Adrenal gland (tissue), 12 donors: ENCODE measurements around the gene DLG5. TPM values are rescaled to one million over a fixed set of nuclear protein-coding genes. Genes with fewer than 3 reads are reported as not detected.
A peak's percentile ranks its signal among the peaks of the same experiment; 100 is the strongest.

Experiments
- DNase-seq, 7 donors: peaks; one replicate each; pipeline ENCODE4 v3.0.0-alpha.2; 2019 to 2020
- H3K27ac ChIP-seq, 5 donors: fragments of 200-600 bp; sonication (generic) in 4 of 5; 1 replicate in 3 of 5; 2 replicates in 2 of 5; pipeline versions ENCODE4 v1.5.1 to v1.8.0; 2016 to 2020; ENCODE audit warnings: mild to moderate bottlenecking in 1 of 5
- H3K27me3 ChIP-seq: fragments of 200-600 bp; 2 replicates; pipeline ENCODE4 v1.8.0; 2021
- H3K36me3 ChIP-seq, 2 donors: fragments of 200-600 bp; replicated peaks in 1 of 2; 1 replicate in 1 of 2; 2 replicates in 1 of 2; pipeline versions ENCODE4 v1.5.1 to v1.8.0; 2018 to 2022
- H3K4me1 ChIP-seq, 2 donors: fragments of 200-600 bp; replicated peaks in 1 of 2; 1 replicate in 1 of 2; 2 replicates in 1 of 2; pipeline versions ENCODE4 v1.5.1 to v1.8.0; 2018 to 2021
- H3K4me3 ChIP-seq, 4 donors: fragments of 200-600 bp; sonication (generic) in 3 of 4; one replicate each; pipeline ENCODE4 v1.5.1; 2016 to 2018
- H3K9me3 ChIP-seq, 3 donors: fragments of 200-600 bp; sonication (generic) in 1 of 3; replicated peaks in 1 of 3; 1 replicate in 2 of 3; 2 replicates in 1 of 3; pipeline versions ENCODE4 v1.5.1 to v1.8.0; 2016 to 2021
- POLR2A ChIP-seq, 2 donors: fragments of 450-650 bp; IDR thresholded peaks; one replicate each; pipeline ENCODE4 v1.6.1; 2017; ENCODE audit warnings: antibody characterized with exemption in 2 of 2, mild to moderate bottlenecking in 2 of 2, moderate library complexity in 1 of 2
- WGBS, 4 donors: extraction: QIAGEN DNeasy Blood & Tissue Kit in 2 of 4; methylation state at CpG; one replicate each; pipeline versions ENCODE4 v1.1.5 to v1.1.7; 2013 to 2017; 5-methylcytosine and 5-hydroxymethylcytosine counted together
- intact Hi-C, 2 donors: fragments of 100-400 bp; cut with DNase I; formaldehyde crosslinking; loops; one replicate each; pipeline versions ENCODE4 v1.14.1 to v1.15.0; 2022 to 2023
- polyA plus RNA-seq, 3 donors: library from polyadenylated mRNA; stranded (reverse); fragments of 200-250 nt in 2 of 3; fragments of 350-450 nt in 1 of 3; fragmentation: Illumina TruSeq in 1 of 3; extraction: RNeasy Lipid Tissue Mini Kit (QIAGEN cat#74804) in 1 of 3; gene quantifications; one replicate each; pipeline ENCODE4 v1.2.3, GENCODE V29; 2013 to 2014
- total RNA-seq, 9 donors: library from RNA; depleted of rRNA in 4 of 9; stranded (reverse); fragments of >200 nt in 4 of 9; fragments of 120-200 nt in 1 of 9; fragmentation: NEBNext Ultra II Directional in 1 of 9; extraction: Animal tissue kit (Norgen Biotek cat#: 25700) in 1 of 9; gene quantifications; one replicate each; pipeline versions ENCODE4 v1.1.0 to v1.2.4, GENCODE V29; 2013 to 2023
- TF ChIP-seq, protein P1 (sequence below), 6 experiments: fragments of 450-650 bp in 4 of 6; fragments of 200-600 bp in 2 of 6; sonication (generic) in 1 of 6; IDR thresholded peaks; 1 replicate in 5 of 6; 2 replicates in 1 of 6; pipeline versions ENCODE4 v1.5.1 to v1.8.0; 2016 to 2021; ENCODE audit warnings: antibody characterized with exemption in 6 of 6, mild to moderate bottlenecking in 2 of 6, moderate library complexity in 1 of 6
- donor health status: healthy with polysubstance abuse.
- donor health status: Bipolar disorder and iron deficiency.
- donor health status: DM: yes; HTN: yes; CAD: no.
- donor health status: DM: no; HTN: no; CAD: no.
- donor health status: DM: no; HTN: no; CAD: no.
- donor health status: DM: yes; HTN: yes; CAD: no.

DLG5 gene
- total and polyA plus RNA-seq, 12 donors: 32.6 to 175 (median 101) TPM

DNA sequence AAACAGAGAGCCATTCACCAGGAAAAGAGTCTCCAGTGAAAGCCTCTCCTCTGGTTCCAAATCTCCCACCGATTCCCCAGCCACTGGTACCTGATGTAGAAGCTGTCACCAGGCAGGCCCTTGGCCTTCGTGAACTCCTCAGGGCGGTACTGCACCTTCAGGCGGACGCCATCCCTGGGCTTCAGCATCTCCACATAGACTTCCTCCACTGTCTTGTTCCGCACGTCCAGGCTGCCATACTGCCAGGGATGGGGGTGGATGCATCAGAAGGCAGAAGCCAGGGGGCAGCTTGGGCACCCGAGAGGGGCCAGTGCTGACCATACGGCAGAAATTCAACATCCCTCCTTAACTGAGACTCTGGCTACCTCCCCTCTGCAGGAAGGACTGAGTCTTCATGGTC lies 118.8 kb downstream of the DLG5 start:
- no peaks in the 10 kb centered on the region for H3K27me3 ChIP-seq
- intact Hi-C loops: loop anchor here in 1 of 2 donors (10.0 kb wide), 1 partner anchor 197 kb away; no protein-coding TSS in a partner anchor
- no peaks in the 10 kb centered on the region for H3K4me1 ChIP-seq
- no peak overlapping the region for H3K4me3 ChIP-seq
- peaks cover 0 to 98% of the 10 kb centered on the region in 2 donors for H3K36me3 ChIP-seq
- WGBS, 4 donors: 88 to 95% (median 92%) methylated on average over 5 to 9 of the region's 9 CpGs
- no peaks in the 10 kb centered on the region for H3K9me3 ChIP-seq
- TF ChIP-seq POLR2A (IDR thresholded peaks at IDR 0.05): no peak
- TF ChIP-seq, protein P1, sequence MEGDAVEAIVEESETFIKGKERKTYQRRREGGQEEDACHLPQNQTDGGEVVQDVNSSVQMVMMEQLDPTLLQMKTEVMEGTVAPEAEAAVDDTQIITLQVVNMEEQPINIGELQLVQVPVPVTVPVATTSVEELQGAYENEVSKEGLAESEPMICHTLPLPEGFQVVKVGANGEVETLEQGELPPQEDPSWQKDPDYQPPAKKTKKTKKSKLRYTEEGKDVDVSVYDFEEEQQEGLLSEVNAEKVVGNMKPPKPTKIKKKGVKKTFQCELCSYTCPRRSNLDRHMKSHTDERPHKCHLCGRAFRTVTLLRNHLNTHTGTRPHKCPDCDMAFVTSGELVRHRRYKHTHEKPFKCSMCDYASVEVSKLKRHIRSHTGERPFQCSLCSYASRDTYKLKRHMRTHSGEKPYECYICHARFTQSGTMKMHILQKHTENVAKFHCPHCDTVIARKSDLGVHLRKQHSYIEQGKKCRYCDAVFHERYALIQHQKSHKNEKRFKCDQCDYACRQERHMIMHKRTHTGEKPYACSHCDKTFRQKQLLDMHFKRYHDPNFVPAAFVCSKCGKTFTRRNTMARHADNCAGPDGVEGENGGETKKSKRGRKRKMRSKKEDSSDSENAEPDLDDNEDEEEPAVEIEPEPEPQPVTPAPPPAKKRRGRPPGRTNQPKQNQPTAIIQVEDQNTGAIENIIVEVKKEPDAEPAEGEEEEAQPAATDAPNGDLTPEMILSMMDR (IDR thresholded peaks at IDR 0.05): no peak
- no peak overlapping the region for H3K27ac ChIP-seq
- no peak for DNase-seq

DNA sequence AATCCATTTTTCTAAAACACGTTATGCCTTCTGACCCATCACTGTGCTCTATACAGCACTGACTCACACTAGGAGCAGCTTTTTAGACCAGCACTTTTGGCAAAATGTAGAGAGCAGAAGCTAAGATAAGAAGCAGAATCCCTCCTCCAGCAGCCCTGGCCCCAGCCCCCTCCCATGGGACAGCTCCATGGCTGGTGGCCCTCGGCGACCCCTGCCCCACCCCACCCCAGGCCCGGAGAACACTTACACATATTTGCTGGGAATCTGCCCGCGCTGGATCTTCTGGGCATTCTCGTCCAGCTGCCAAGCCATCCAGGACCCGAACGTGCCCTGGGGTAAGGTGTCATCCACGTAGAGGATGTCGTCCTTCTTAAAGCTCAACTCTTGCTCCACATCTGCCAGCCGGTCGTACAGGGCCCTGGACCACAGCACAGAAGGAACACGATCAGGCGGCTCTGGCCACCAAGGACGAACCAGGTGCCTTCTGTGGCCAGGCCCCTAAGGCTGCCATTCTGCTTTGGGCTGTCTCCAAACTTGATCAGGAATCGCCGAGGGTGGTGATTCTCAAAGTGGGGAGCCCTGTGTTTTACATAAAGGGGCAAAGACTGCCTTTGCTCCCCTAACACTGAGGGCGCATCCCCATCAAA lies 119.9 kb downstream of the DLG5 start:
- H3K4me3 ChIP-seq: no peak overlapping the region
- TF ChIP-seq, protein P1 (IDR thresholded peaks at IDR 0.05): no peak
- TF ChIP-seq POLR2A (IDR thresholded peaks at IDR 0.05): no peak
- intact Hi-C loops: loop anchor here in 1 of 2 donors (10.0 kb wide), 1 partner anchor 198 kb away; no protein-coding TSS in a partner anchor
- peak overlapping the region in 1 of 5 donors; percentile 29 for H3K27ac ChIP-seq
- DNase-seq: no peak
- no peaks in the 10 kb centered on the region for H3K9me3 ChIP-seq
- H3K4me1 ChIP-seq: peaks cover 0 to 6% of the 10 kb centered on the region in 2 donors
- H3K36me3 ChIP-seq: peaks cover 0 to 91% of the 10 kb centered on the region in 2 donors
- WGBS, 4 donors: 88 to 95% (median 90%) methylated on average over 12 to 19 of the region's 19 CpGs
- H3K27me3 ChIP-seq: no peaks in the 10 kb centered on the region

DNA sequence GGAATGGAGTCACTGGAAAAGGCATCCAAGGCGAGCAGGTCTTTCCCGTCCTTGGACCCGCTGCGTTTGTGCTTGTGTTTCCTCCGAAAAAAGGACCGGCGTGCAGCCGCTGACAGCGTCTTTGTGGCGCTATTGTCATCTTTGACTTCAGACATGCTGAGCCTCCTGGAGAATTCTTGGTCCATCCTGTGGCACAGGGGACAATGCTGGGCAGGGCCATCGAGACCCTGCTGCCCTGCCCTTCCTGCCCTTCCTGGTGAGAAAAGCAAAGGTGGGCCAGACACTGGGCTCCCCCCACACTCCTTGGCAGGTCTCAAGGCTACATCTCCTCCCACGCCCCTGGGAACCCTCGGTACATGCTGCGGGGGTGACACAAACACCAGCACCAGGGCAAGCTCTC lies 120.9 kb downstream of the DLG5 start:
- TF ChIP-seq, protein P1 (IDR thresholded peaks at IDR 0.05): no peak
- no peak for TF ChIP-seq POLR2A (IDR thresholded peaks at IDR 0.05)
- DNase-seq: no peak
- H3K4me3 ChIP-seq: no peak overlapping the region
- peaks cover 0 to 84% of the 10 kb centered on the region in 2 donors for H3K36me3 ChIP-seq
- intact Hi-C loops: loop anchor here in 1 of 2 donors (10.0 kb wide), 1 partner anchor 199 kb away; no protein-coding TSS in a partner anchor
- 86 to 88% (median 87%) methylated on average over 11 to 14 of the region's 14 CpGs for WGBS, 4 donors
- H3K27me3 ChIP-seq: no peaks in the 10 kb centered on the region
- no peaks in the 10 kb centered on the region for H3K9me3 ChIP-seq
- H3K4me1 ChIP-seq: peaks cover 0 to 16% of the 10 kb centered on the region in 2 donors
- no peak overlapping the region for H3K27ac ChIP-seq

DNA sequence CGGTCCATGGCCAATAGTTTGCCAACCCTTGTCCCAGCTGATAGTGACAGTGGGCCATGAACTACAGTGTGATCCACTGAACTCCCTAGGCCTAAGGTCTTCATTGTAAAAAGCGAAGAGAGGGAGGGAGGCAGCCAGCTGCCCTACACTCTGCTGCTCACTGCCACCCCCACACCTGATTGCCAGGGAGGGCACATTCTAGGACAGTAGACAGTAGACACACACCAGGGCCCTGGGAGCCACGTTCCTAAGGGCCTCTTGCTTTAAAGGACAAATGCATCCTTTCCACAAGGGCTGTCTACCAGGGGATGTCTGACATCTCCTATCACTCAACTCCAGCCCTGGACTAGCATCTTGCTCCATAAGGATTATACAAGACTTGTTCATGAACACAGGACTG lies 122.2 kb downstream of the DLG5 start:
- 57 to 71% (median 63%) methylated on average over 3 of the region's 3 CpGs for whole genome bisulfite sequencing, 4 donors
- peak in 1 of 7 donors; percentile 43 for DNase-seq
- Histone ChIP-seq H3K4me1 (peaks cover 0 to 19% of the 10 kb centered on the region in 2 donors), H3K27ac (peak overlapping the region in 1 of 5 donors; percentile 37), H3K9me3 (no peaks in the 10 kb centered on the region), H3K4me3 (no peak overlapping the region), H3K27me3 (no peaks in the 10 kb centered on the region), H3K36me3 (peaks cover 0 to 84% of the 10 kb centered on the region in 2 donors)
- no peak for TF ChIP-seq POLR2A (IDR thresholded peaks at IDR 0.05)
- TF ChIP-seq, protein P1 (IDR thresholded peaks at IDR 0.05): no peak
- intact Hi-C loops: loop anchor here in 1 of 2 donors (10.0 kb wide), 1 partner anchor 200 kb away; no protein-coding TSS in a partner anchor
